HTR-8/SVneo (cell line): Measurements from ENCODE around the gene NME4.
A peak's percentile ranks its signal among the peaks of the same experiment; 100 is the strongest.
"Not testable (repeated sequence)": the region's sequence is repeated elsewhere in the genome, so short reads cannot be mapped to it uniquely, and the experiment has no call there.

Experiments used
- DNase-seq: peaks from one replicate; pipeline ENCODE4 v3.0.0; 2011; ENCODE audit warnings: low spot score, mixed read lengths; ENCODE audit not compliant: insufficient read length
- FAIRE-seq: peaks from 2 replicates; lab custom pipeline; 2011; peaks lifted over from hg19 to GRCh38; lab: Jason Lieb, UNC

Gene NME4

GRCh38 chr16:392450-393030 lies 4.5 kb upstream of the NME4 start:
- no peak for DNase-seq
- no peak for FAIRE-seq

DNA sequence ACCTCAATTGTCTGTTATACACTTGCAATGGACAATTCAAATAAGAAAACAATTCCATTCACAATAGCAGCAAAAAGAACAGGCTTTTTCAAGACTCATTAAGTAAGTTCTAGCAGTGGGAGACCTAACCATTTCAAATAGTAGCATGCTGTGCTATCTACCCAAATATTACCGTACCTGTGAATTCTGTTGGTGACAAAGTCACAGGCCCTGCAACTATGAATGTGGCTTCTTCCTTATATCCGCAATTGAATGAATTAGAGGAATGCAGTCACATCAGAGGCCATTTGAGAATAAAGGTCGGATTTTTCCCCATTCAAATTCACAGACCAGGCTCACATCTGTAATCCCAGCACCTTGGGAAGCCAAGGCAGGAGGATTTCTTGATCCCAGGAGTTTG lies 800 bp upstream of the NME4 start:
- no peak for DNase-seq
- FAIRE-seq: no peak

DNA sequence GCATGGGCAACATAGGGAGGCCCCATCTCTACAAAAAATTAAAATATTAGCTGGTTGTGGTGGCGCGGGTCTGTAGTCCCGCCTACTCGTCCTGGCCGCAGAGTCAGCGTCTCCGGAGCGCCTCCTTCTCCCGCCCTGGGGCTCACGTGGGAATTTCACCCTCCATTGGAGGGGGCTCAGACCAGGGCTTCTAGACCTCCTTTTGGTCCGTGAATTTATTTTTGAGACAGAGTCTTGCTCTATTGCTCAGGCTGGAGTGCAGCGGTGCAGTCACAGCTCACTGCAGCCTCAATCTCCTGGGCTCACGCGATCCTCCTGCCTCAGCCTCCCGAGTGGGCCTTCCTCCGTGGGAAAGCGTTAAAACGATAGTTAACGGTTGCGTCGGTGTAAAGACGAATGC lies 394 bp upstream of the NME4 start:
- FAIRE-seq (peak; percentile 72), DNase-seq (peak; percentile 73)

DNA sequence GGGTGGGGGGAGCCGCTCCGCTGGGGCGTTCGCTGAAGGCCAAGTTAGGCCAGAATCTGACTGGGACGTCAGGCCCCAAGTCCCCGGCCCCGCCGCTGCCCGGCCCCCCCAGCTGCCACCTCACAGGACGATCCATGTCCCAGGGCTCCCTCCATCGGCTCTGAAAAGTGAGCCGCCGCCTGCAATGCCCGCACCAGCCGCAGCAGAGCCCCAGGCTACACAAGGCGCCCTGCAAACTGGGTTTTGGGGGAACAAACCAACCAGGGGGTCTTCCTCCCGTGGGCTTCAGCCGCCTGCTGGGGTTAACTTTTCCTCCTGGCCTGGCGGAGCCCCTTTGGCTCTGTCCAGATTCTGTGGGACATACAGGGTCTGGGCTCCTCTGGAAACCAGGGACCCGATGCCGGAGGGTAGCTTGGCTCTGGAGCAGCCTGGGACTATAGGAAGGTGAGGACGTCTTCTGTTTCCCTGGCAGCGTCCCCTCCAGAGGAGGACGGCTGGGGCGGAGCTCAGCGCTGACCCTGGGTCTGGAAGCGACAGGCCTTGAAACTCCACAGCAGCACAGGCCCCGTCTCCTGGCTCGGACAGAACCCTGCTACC lies 835 bp downstream of the NME4 start:
- no peak for FAIRE-seq
- no peak for DNase-seq

DNA sequence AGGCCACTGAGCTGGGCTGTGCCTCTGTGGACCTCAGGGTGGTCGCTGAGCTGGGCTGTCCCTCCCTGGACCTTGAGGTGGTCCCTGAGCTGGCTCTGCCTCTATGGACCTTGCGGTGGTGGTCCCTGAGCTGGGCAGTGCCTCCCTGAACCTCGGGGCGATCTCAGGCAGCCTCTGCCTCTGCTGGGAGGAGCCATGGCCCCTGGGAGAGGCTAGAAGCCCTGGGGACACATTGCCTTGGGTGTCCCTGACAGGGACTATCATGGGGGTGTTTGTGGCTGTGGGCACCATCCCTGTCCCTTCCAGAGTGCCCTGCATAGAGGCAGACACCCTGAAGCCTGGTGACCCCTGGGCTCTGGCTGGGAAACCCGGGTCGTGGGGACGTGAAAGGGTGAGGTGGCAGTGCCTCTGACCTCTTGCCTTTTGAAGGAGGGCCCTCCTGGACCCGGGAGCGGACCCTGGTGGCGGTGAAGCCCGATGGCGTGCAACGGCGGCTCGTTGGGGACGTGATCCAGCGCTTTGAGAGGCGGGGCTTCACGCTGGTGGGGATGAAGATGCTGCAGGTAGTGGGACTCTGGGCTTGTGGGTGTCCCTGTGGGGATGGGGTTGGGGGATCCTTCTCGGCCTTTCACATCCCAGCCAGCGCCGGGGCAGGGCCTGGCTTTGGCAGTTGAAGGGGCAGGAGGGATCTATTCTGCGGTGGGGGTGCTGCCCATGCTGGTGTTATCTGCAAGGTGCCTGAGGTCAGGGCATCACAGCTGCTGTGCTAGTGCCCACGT lies 1.8 kb downstream of the NME4 start:
- DNase-seq: no peak
- no peak for FAIRE-seq

GRCh38 chr16:399340-400019 lies 2.5 kb downstream of the NME4 start:
- FAIRE-seq: no peak

GRCh38 chr16:400061-400591 lies 3.1 kb downstream of the NME4 start:
- FAIRE-seq: no peak
- DNase-seq: no peak

More at GRCh38 chr16:399340-400019, 2.5 kb downstream of the NME4 start:
- no peak for DNase-seq

DNA sequence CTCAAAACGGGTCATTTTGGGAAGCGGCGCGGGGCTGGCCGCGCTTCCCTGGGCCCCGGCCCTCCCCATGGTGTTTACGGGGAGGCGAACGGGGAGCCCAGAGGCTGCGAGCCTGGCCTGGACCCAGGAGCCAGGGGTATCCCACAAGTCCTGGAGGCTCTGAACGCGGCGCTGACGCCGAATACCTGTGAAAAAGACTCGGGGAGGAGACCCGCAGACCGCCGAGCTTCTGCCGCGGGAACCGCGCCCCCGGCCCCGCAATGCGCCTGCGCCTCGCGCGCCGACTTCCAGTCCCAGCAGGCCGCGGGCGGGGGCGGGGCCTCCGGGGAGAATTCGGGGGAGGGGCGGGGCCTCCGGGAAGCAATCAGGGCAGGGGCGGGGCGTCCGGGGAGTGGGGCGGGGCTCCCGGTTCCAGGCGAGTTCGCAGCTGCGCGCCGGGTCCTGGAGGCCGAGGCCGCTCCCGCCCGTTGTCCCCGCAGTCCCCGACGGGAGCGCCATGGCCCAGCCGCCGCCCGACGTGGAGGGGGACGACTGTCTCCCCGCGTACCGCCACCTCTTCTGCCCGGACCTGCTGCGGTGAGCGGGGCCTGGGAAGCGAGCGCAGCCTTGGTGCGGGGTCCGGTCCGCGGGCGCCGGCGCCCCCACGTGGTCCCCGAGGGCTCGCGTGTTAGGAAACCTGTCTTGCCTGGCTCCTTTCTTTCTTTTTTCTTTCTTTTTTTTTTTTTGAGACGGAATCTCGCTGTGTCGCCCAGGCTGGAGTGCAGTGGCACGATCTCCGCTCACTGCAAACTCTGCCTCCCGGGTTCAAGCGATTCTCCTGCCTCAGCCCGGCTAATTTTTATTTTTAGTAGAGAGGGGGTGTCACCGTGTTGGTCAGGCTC lies 4.7 kb downstream of the NME4 start, which contains the start of gene DECR2:
TSS of gene DECR2 (plus strand) at position 418 of the 881 bp plus-strand sequence. CDS start at position 497, 79 bp downstream.
- FAIRE-seq (no peak), DNase-seq (peak; percentile 91)

GRCh38 chr16:404971-405486 lies 8.0 kb downstream of the NME4 start:
- FAIRE-seq: no peak
- no peak for DNase-seq

GRCh38 chr16:405548-406506 lies 8.8 kb downstream of the NME4 start:
- no peak for DNase-seq
- FAIRE-seq: no peak

- FAIRE-seq (no peak), DNase-seq (no peak)
Observed at GRCh38 chr16:407253-407652, 10.3 kb downstream of the NME4 start.

DNA sequence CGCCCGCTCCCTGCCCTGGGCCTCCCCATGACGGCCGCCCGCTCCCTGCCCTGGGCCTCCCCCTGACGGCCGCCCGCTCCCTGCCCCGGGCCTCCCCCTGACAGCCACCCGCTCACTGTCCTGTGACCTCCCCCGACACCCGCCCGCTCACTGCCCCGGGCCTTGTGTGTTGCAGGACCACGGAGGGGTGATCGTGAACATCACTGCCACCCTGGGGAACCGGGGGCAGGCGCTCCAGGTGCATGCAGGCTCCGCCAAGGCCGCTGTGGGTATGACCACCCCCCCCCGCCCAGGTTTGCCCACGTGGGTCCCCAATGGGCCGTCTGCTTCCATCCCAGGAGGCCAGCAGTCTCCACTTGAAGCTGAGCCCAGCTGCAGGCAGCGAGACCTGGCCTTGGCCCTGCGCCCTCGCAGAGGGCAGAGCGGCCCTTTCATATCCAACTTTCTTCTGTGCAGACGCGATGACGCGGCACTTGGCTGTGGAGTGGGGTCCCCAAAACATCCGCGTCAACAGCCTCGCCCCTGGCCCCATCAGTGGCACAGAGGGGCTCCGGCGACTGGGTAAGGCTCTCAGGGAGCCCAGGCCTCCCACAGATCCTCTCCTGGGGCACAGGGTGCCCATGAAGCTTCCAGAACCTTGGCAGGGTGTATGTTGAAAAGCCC lies 13.6 kb downstream of the NME4 start:
- DNase-seq (no peak), FAIRE-seq (no peak)

GRCh38 chr16:411576-412265 lies 14.7 kb downstream of the NME4 start:
- FAIRE-seq: no peak

DNA sequence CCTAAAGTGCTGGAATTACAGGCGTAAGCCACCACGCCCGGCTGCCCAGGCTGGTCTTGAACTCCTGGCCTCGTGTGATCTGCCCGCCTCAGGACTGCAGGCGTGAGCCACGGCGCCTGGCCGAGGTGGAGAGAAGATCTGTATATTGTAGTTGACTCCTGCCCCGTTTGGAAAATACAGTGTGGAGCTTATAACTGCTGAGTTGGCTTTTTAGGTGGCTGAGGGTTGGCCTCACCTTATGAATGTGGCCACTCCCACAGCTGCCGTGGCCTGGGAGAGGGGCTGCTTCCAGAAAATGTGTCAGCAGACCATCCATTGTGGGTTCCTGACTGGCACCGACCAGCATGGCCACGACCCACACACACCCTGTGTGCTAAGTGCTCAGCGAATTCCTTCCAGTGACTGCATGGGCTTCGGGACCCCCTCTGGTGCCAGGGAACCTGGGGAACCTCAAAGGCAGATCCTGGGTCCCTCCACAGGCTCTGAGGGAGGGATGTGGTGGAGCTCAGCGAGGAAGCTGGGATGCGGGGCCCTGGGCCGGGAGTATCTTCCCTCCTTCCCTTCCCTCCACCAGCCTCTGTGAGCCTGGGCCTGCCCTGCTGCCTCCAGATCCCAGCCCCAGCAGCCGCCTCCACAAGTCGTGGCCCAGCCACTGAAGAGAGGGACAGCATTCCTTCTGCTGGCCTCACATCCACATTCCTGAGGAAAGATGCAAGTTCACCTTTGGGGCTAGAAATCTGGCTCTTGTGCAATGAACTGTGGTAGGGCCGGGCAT lies 17.6 kb downstream of the NME4 start:
- DNase-seq (no peak), FAIRE-seq (peak; percentile 83)

More at GRCh38 chr16:411576-412265, 14.7 kb downstream of the NME4 start:
- no peak for DNase-seq

DNA sequence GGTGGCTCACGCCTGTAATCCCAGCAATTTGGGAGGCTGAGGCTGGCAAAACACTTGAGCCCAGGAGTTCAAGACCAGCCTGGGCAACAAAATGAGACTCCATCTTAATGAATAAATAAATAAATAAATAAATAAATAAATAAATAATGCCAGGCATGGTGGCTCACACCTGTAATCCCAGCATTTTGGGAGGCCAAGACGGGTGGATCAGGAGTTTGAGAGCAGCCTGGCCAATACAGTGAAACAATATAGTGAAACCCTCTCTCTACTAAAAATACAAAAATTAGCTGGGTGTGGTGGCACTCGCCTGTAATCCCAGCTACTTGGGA lies 18.1 kb downstream of the NME4 start:
- not testable (repeated sequence) for DNase-seq, FAIRE-seq

GRCh38 chr16:422179-422578 lies 25.2 kb downstream of the NME4 start:
- DNase-seq, FAIRE-seq: not testable (repeated sequence)
